Mesendoderm (in vitro differentiated cells): Measurements from ENCODE around the gene FBXW10.
"Not testable (repeated sequence)": the region's sequence is repeated elsewhere in the genome, so short reads cannot be mapped to it uniquely, and the experiment has no call there.

Experiments
- DNase-seq: peaks from one replicate; pipeline ENCODE4 v3.0.0; 2013
- H2AK5ac ChIP-seq: 2 replicates; pipeline ENCODE4 v1.6.1; 2013; ENCODE audit warnings: low read length, inconsistent platforms
- H2BK120ac ChIP-seq: 2 replicates; pipeline ENCODE4 v1.6.1; 2013; ENCODE audit warnings: low read depth, mild to moderate bottlenecking, low read length, moderate library complexity, mixed read lengths
- H2BK15ac ChIP-seq: replicated peaks from 2 replicates; pipeline ENCODE4 v1.6.1; 2013; ENCODE audit warnings: low read depth, mild to moderate bottlenecking, moderate library complexity
- H2BK5ac ChIP-seq: 2 replicates; pipeline ENCODE4 v1.6.1; 2013; ENCODE audit warnings: low read length, inconsistent platforms
- H3K18ac ChIP-seq: 2 replicates; pipeline ENCODE4 v1.6.1; 2013; ENCODE audit warnings: mild to moderate bottlenecking, low read length, mixed read lengths
- H3K23ac ChIP-seq: one replicate; pipeline ENCODE4 v1.6.1; 2013; ENCODE audit warnings: low read length
- H3K27ac ChIP-seq: 2 replicates; pipeline ENCODE4 v1.5.1; 2013; ENCODE audit warnings: low read depth, mild to moderate bottlenecking, inconsistent platforms, low read length, moderate library complexity
- H3K27me3 ChIP-seq: 2 replicates; pipeline ENCODE4 v1.6.1; 2013; ENCODE audit warnings: low read length, control low read depth, mild to moderate bottlenecking, inconsistent platforms; ENCODE audit not compliant: insufficient read depth, poor library complexity
- H3K36me3 ChIP-seq: 2 replicates; pipeline ENCODE4 v1.6.1; 2013; ENCODE audit warnings: low read length, inconsistent platforms; ENCODE audit not compliant: control insufficient read depth, insufficient read depth
- H3K4ac ChIP-seq: one replicate; pipeline ENCODE4 v1.6.1; 2013; ENCODE audit warnings: low read depth, mild to moderate bottlenecking, low read length, moderate library complexity
- H3K4me1 ChIP-seq: 2 replicates; pipeline ENCODE4 v1.6.1; 2013; ENCODE audit warnings: low read depth, low read length, inconsistent platforms; ENCODE audit not compliant: control insufficient read depth
- H3K4me2 ChIP-seq: 2 replicates; pipeline ENCODE4 v1.6.1; 2013; ENCODE audit warnings: low read length
- H3K4me3 ChIP-seq: 2 replicates; pipeline ENCODE4 v1.5.1; 2013; ENCODE audit warnings: mild to moderate bottlenecking, low read length
- H3K56ac ChIP-seq: one replicate; pipeline ENCODE4 v1.6.1; 2013; ENCODE audit warnings: low read length
- H3K79me1 ChIP-seq: 2 replicates; pipeline ENCODE4 v1.6.1; 2013; ENCODE audit warnings: low read length, inconsistent platforms
- H3K79me2 ChIP-seq: 2 replicates; pipeline ENCODE4 v1.6.1; 2013; ENCODE audit warnings: mild to moderate bottlenecking, low read length; ENCODE audit not compliant: control insufficient read depth, insufficient read depth
- H3K9ac ChIP-seq: 2 replicates; pipeline ENCODE4 v1.6.1; 2013; ENCODE audit warnings: low read length, inconsistent platforms
- H4K5ac ChIP-seq: one replicate; pipeline ENCODE4 v1.6.1; 2013; ENCODE audit warnings: low read length
- H4K8ac ChIP-seq: one replicate; pipeline ENCODE4 v1.6.1; 2013; ENCODE audit warnings: low read depth, mild to moderate bottlenecking, control low read depth, low read length, moderate library complexity
- WGBS: extraction: QIAGEN DNeasy Blood & Tissue Kit; methylation state at CpG from one replicate; pipeline ENCODE4 v1.1.7; 2013; ENCODE audit warnings: low lambda C conversion rate, missing lambda C conversion rate; ENCODE audit not compliant: insufficient coverage; ENCODE audit errors: extremely low coverage; 5-methylcytosine and 5-hydroxymethylcytosine counted together

The FBXW10 gene

DNA sequence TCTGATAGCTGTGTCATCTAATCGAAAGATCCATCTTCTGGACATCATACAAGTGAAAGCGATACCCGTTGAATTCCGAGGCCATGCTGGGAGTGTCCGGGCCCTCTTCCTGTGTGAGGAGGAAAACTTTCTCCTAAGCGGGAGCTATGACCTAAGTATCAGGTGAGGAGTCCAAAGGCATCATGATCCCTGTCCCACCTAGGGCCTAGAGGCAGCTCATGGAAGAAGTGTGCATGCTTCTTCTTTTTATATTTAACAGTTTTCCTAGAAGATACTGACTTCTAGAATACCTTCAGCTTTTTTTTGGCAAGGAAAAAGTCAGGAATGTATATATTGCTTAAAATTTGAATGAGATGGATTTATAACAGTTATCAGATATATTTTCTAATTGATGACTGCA, 14.5 kb downstream of the FBXW10 start:
- not testable (repeated sequence) for H4K8ac ChIP-seq, H3K4me1 ChIP-seq, H2BK15ac ChIP-seq, H3K79me2 ChIP-seq, H3K9ac ChIP-seq, H3K4me3 ChIP-seq, H3K56ac ChIP-seq, H3K79me1 ChIP-seq, H3K27me3 ChIP-seq, H3K4me2 ChIP-seq, H2BK120ac ChIP-seq, H3K23ac ChIP-seq, H2BK5ac ChIP-seq, H3K36me3 ChIP-seq, H3K4ac ChIP-seq, H3K27ac ChIP-seq, DNase-seq, H3K18ac ChIP-seq, H4K5ac ChIP-seq, H2AK5ac ChIP-seq
- no CpG with 5 or more reads among the region's 6 CpGs for WGBS

DNA sequence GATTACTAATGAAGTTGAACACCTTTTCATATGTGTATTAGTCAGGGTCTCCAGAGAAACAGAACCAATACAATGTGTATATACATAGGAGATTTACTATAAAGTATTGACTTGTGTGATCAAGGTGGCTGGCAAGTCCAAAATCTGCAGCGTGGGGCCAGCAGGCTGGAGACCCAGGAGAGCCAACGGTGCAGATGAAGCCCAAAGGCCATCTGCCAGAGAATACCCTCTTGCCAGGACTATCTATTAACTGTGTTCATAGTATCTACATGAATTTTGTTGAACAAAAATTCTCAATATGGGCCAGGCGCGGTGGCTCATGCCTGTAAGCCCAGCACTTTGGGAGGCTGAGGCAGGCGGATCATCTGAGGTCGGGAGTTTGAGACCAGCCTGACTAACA, 16.4 kb downstream of the FBXW10 start:
- H3K4me2 ChIP-seq, H3K56ac ChIP-seq, H3K27me3 ChIP-seq, H3K79me1 ChIP-seq, H3K9ac ChIP-seq, DNase-seq, H3K4me1 ChIP-seq, H3K23ac ChIP-seq, H2BK5ac ChIP-seq, H2BK120ac ChIP-seq, H3K27ac ChIP-seq, H4K5ac ChIP-seq, H3K18ac ChIP-seq, H3K36me3 ChIP-seq, H3K79me2 ChIP-seq, H3K4ac ChIP-seq, H2AK5ac ChIP-seq, H3K4me3 ChIP-seq, H4K8ac ChIP-seq, H2BK15ac ChIP-seq: not testable (repeated sequence)
- no CpG with 5 or more reads among the region's 6 CpGs for WGBS

DNA sequence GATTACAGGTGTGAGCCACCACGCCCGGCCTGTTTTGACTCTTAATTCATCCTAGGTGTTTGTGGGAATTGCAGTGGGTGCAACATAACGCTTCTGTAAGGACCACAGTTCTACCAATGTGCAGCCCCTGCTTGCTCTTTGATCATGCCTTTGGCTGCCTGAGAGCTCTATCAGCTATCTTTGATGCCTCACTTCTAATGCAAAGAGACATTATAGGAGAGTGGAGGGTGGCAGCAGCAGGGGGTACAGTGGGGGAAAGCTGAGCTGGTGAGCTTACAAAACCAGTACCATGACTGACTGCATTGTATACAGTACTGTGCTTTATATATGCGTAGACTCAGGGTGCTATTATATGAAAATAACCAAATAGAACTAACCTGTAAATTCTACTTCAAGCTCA, 26.7 kb downstream of the FBXW10 start:
- H3K4me3 ChIP-seq, DNase-seq, H2BK15ac ChIP-seq, H3K9ac ChIP-seq, H3K79me2 ChIP-seq, H3K27ac ChIP-seq, H2BK120ac ChIP-seq, H3K18ac ChIP-seq, H3K36me3 ChIP-seq, H3K4ac ChIP-seq, H3K79me1 ChIP-seq, H4K5ac ChIP-seq, H3K23ac ChIP-seq, H3K4me2 ChIP-seq, H2AK5ac ChIP-seq, H4K8ac ChIP-seq, H3K27me3 ChIP-seq, H3K56ac ChIP-seq, H3K4me1 ChIP-seq, H2BK5ac ChIP-seq: not testable (repeated sequence)
- WGBS = no CpG with 5 or more reads among the region's 4 CpGs

DNA sequence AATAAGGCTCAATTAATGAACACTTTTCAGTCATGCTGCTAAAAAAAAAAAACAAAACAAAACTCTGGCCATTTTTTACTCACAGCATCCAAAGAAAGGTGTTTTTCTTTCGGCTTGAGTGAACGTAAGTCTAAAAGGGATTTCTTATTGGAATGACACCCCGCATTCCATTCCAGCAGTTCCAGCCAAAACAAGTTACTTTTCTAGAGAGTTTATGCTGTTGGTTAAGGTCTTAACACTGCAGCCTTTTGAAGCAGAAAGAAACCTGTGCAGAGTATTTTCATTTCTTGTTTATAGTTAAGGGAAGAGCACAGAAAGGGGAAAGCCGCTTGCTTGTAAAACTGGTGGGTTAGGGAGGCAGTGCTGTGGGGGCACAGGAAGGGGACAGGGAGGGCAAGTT, 27.2 kb downstream of the FBXW10 start:
- not testable (repeated sequence) for H3K4me2 ChIP-seq, H3K4me3 ChIP-seq, H2AK5ac ChIP-seq, H2BK15ac ChIP-seq, H4K8ac ChIP-seq, DNase-seq, H3K18ac ChIP-seq, H3K9ac ChIP-seq, H3K23ac ChIP-seq, H4K5ac ChIP-seq, H2BK120ac ChIP-seq, H3K79me2 ChIP-seq, H3K27ac ChIP-seq, H2BK5ac ChIP-seq, H3K79me1 ChIP-seq, H3K56ac ChIP-seq, H3K4me1 ChIP-seq, H3K36me3 ChIP-seq, H3K4ac ChIP-seq, H3K27me3 ChIP-seq
- WGBS = no CpG with 5 or more reads among the region's 4 CpGs

DNA sequence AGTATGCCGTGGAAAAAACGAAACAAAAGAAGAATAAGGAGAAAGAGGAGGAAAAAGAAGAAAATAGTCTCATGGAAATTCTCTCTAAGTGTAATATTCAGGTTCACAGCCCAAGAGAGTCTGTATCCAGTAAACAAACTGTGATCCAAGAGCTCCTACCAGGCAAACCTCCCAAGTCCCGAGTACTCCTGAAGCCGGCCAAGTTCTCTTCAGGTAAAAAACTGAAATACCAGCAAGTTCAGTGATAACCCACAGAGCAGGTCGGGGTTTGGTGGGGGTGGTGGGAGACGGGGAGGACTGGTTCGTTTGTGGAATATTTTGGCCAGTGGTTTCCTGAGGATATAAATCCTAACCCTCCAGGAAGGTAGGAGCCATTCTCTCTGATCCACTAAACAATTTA, 28.6 kb downstream of the FBXW10 start:
- no peak overlapping the region for H4K5ac ChIP-seq
- H3K79me1 ChIP-seq = no peaks in the 10 kb centered on the region
- H2BK5ac ChIP-seq = no peak overlapping the region
- no peak overlapping the region for H2BK15ac ChIP-seq
- no peak overlapping the region for H3K23ac ChIP-seq
- no peaks in the 10 kb centered on the region for H3K36me3 ChIP-seq
- H3K27ac ChIP-seq = no peak overlapping the region
- no CpG with 5 or more reads among the region's 7 CpGs for WGBS
- H2AK5ac ChIP-seq = no peak overlapping the region
- H3K18ac ChIP-seq = no peak overlapping the region
- H4K8ac ChIP-seq = no peak overlapping the region
- no peak overlapping the region for H3K4me2 ChIP-seq
- H3K4me3 ChIP-seq = no peak overlapping the region
- no peaks in the 10 kb centered on the region for H3K79me2 ChIP-seq
- no peaks in the 10 kb centered on the region for H3K27me3 ChIP-seq
- H2BK120ac ChIP-seq = no peak overlapping the region
- no peak overlapping the region for H3K4ac ChIP-seq
- no peak overlapping the region for H3K56ac ChIP-seq
- DNase-seq = no peak
- peaks cover 5% of the 10 kb centered on the region for H3K4me1 ChIP-seq
- no peak overlapping the region for H3K9ac ChIP-seq

DNA sequence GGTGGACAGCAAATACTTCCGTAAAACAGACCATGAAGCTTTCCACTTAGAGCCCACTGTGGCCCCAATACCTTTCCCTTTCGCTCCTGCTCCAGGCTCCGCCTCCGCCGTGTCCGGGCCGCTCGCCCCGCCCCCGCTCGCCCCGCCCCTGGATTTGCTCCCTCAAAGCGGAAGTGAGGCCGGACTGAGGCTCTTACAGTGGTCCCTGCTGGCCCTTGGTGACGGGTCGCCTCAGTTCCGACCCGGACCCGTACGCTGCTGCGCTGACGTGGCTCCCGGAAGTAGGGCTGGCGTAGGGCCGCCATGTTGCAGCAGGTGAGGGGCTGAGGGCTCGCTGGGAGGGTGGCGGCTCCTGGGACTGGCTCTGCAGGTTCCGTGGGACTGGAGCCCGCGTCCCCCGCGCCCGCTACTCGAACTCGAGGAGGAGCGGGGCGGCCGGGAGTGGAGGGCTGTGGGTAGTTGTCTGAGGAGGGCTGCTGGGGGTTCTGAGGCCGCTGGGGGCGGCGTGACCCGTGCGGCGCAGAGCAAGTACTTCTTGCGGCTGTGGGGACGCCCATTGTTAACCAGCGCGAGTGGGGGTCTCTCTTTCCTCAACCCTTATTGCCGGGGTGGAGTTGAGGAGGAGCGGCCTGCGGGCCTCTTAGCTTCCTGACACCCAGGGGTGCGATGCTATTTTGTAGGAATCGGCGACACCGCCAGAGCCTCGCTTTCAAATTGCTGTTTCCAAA, 37.3 kb downstream of the FBXW10 start, which contains the start of gene TVP23B:
Gene TVP23B (plus strand): TSS at position 193 of the 728 bp plus-strand sequence. CDS start 111 bp downstream, at position 304.
- not testable (repeated sequence) for H4K5ac ChIP-seq, H3K79me1 ChIP-seq, H4K8ac ChIP-seq, H2BK5ac ChIP-seq, H2AK5ac ChIP-seq, H3K23ac ChIP-seq, H3K4me3 ChIP-seq, H3K4ac ChIP-seq, H3K27me3 ChIP-seq, H3K4me1 ChIP-seq, H3K18ac ChIP-seq, H3K27ac ChIP-seq, H2BK15ac ChIP-seq, H2BK120ac ChIP-seq, H3K36me3 ChIP-seq, H3K4me2 ChIP-seq, H3K79me2 ChIP-seq
- H3K9ac ChIP-seq = peak within 1 kb of the TSS; percentile 50
- H3K56ac ChIP-seq = peak within 1 kb of the TSS; percentile 56
- WGBS = no CpG with 5 or more reads among the region's 56 CpGs
- peak; percentile 97 for DNase-seq
